Measurements from ENCODE around the gene MED16. TPM values are rescaled to one million over a fixed set of nuclear protein-coding genes. Genes with fewer than 3 reads are reported as not detected.

The MED16 gene
- total RNA-seq, 1 experiment from 2014 or later = 25.9 TPM

DNA sequence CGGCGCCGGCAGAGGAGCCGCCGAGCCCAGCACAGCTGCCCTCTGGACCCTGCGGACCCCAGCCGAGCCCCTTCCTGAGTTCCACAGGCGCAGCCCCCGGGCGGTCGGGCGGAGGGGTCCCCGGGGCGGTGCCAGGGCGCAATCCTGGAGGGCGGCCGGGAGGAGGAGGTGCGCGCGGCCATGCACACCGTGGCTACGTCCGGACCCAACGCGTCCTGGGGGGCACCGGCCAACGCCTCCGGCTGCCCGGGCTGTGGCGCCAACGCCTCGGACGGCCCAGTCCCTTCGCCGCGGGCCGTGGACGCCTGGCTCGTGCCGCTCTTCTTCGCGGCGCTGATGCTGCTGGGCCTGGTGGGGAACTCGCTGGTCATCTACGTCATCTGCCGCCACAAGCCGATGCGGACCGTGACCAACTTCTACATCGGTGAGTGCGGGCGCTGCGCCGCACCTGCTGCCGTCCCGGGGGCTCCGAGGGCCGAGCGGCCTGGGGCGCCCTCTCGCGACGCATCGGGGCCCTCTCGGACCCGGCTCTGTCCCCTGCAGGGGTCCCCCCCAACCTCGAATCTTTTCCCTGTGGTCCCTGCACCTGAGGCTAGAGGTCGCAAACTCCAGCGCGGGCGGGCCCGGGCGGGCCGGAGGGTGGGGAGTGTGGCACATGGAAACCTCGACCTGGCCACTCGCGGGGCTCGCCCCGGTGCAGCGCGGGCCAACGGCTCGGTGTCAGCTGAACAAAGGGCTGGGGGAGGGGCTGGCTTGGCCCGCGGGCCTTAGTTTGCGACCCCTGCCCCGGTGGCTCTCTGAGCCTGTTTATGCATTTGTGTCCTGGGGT lies 24.6 kb upstream of the MED16 start, which contains the start of gene KISS1R:
Gene KISS1R (plus strand): TSS at position 11 of the 829 bp plus-strand sequence. CDS start 170 bp downstream, at position 181.
- BruUV-seq (replicated peaks) = no TSS peak
- no peak within 1 kb of the TSS for H2AFZ ChIP-seq (ENCODE audit: low read length)
- H3F3A ChIP-seq (ENCODE audit: low read length, unreplicated experiment) = no peaks in the 10 kb centered on the region
- H3K9me3 ChIP-seq (ENCODE audit: low read length) = no peaks in the 10 kb centered on the region
- intact Hi-C loops (cut with micrococcal nuclease) = no loop called here
- CTCF ChIA-PET = no interaction called here
- H3K4me3 ChIP-seq (ENCODE audit: low read length) = peak within 1 kb of the TSS; percentile 35
- no peaks in the 10 kb centered on the region for H3K9me2 ChIP-seq (replicated peaks; ENCODE audit: low read length)
- POLR2A ChIA-PET (ENCODE audit: unreplicated experiment) = no interaction called here
- peaks cover 7% of the 10 kb centered on the region; the same call in 1 of the 2 replicates for H3K27me3 ChIP-seq (ENCODE audit: low read length)
- H3K9ac ChIP-seq (ENCODE audit: low read length) = no peak within 1 kb of the TSS
- ATAC-seq (no peak), DNase-seq (peak; percentile 23)
- H3K4me2 ChIP-seq (ENCODE audit: low read length) = peak within 1 kb of the TSS; percentile 78
- H3K79me2 ChIP-seq (ENCODE audit: low read length) = peaks cover 3% of the 10 kb centered on the region
- TF ChIP-seq EZH2phosphoT487 (IDR thresholded peaks at IDR 0.05; ENCODE audit: borderline replicate concordance, low read length) = no peak
- TF ChIP-seq, protein P1, sequence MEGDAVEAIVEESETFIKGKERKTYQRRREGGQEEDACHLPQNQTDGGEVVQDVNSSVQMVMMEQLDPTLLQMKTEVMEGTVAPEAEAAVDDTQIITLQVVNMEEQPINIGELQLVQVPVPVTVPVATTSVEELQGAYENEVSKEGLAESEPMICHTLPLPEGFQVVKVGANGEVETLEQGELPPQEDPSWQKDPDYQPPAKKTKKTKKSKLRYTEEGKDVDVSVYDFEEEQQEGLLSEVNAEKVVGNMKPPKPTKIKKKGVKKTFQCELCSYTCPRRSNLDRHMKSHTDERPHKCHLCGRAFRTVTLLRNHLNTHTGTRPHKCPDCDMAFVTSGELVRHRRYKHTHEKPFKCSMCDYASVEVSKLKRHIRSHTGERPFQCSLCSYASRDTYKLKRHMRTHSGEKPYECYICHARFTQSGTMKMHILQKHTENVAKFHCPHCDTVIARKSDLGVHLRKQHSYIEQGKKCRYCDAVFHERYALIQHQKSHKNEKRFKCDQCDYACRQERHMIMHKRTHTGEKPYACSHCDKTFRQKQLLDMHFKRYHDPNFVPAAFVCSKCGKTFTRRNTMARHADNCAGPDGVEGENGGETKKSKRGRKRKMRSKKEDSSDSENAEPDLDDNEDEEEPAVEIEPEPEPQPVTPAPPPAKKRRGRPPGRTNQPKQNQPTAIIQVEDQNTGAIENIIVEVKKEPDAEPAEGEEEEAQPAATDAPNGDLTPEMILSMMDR (conservative IDR thresholded peaks at IDR 0.05; ENCODE audit: low read depth, low read length) = peak; percentile 60
- H3K4me1 ChIP-seq (ENCODE audit: insufficient read depth, low read length) = peaks cover 4% of the 10 kb centered on the region; the same call in 1 of the 2 replicates
- H3K27ac ChIP-seq (ENCODE audit: low read length) = no peak within 1 kb of the TSS
- H4K20me1 ChIP-seq (ENCODE audit: low read length) = no peaks in the 10 kb centered on the region
- H3K36me3 ChIP-seq (ENCODE audit: low read depth, low read length) = no peaks in the 10 kb centered on the region

DNA sequence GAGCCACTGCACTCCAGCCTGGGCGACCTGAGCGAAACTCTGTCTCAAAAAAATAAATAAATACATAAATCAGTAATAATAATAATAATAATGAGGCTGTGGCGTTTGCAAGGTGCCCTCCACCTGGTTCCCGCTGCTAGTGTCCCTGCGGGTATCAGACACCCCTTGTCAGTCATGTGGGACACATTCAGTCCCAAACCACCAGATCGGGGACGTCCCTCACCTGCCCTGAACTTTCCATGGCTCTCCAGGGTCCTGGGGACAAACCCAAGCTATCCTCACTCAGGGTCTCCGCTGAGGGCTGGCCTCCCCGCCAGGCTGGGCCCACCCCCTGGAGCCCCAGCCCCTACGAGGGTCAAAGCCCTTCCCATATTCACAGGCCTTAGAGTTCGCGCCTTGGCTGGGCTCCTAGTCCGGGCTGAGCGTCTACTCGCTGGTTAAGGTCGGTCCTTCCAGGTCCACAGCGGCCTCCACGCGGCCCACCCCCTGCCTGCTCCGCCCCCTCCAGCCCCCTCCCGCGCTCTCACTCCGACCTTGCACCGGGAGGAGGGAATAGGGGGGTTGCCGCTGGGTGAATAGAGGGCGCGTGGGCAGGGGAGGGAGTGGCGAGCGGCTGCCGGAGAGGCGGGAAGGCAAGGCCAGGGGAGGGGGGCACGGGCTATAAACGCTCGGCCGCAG lies 23.8 kb upstream of the MED16 start:
- Histone ChIP-seq H4K20me1 (ENCODE audit: low read length) (no peaks in the 10 kb centered on the region), H3K79me2 (ENCODE audit: low read length) (peaks cover 7% of the 10 kb centered on the region), H3K4me1 (ENCODE audit: insufficient read depth, low read length) (peaks cover 4% of the 10 kb centered on the region; the same call in 1 of the 2 replicates), H2AFZ (ENCODE audit: low read length) (no peak overlapping the region), H3K4me2 (ENCODE audit: low read length) (peak overlapping the region; percentile 78), H3K9ac (ENCODE audit: low read length) (no peak overlapping the region), H3K4me3 (ENCODE audit: low read length) (no peak overlapping the region; the same call in 1 of the 2 replicates), H3K36me3 (ENCODE audit: low read depth, low read length) (no peaks in the 10 kb centered on the region), H3K9me3 (ENCODE audit: low read length) (no peaks in the 10 kb centered on the region), H3K27ac (ENCODE audit: low read length) (no peak overlapping the region), H3K9me2 (replicated peaks; ENCODE audit: low read length) (no peaks in the 10 kb centered on the region), H3F3A (ENCODE audit: low read length, unreplicated experiment) (no peaks in the 10 kb centered on the region), H3K27me3 (ENCODE audit: low read length) (peaks cover 7% of the 10 kb centered on the region; the same call in 1 of the 2 replicates)
- POLR2A ChIA-PET (ENCODE audit: unreplicated experiment) = interaction anchor here (0.7 kb wide), 1 partner anchor 10 kb away, joined by 3 read pairs; no protein-coding TSS in a partner anchor
- no TSS peak for BruUV-seq (replicated peaks)
- ATAC-seq (no peak), DNase-seq (no peak)
- CTCF ChIA-PET = no interaction called here
- TF ChIP-seq, protein P1 (conservative IDR thresholded peaks at IDR 0.05; ENCODE audit: low read depth, low read length) = no peak
- no peak for TF ChIP-seq EZH2phosphoT487 (IDR thresholded peaks at IDR 0.05; ENCODE audit: borderline replicate concordance, low read length)
- no peak for TF ChIP-seq EZH2 (IDR thresholded peaks at IDR 0.05; ENCODE audit: low read length, unreplicated experiment)
- intact Hi-C loops (cut with micrococcal nuclease) = no loop called here
